HCT116 (cell line): ENCODE data around the gene SCAI.

ENCODE experiments used
- ATF3 ChIP-seq: IDR thresholded peaks from 2 replicates; pipeline ENCODE4 v1.6.1; 2012
- CTCF ChIP-seq, 3 experiments: fragments of 200-600 bp in 1 of 3; sonication (generic) in 1 of 3; IDR thresholded peaks in 2 of 3; conservative IDR thresholded peaks in 1 of 3; 2 replicates each; pipeline ENCODE4 v1.5.1; 2012 to 2017; ENCODE audit warnings: low read depth in 2 of 3, low read length in 2 of 3, antibody characterized with exemption in 1 of 3, borderline replicate concordance in 1 of 3, control low read depth in 1 of 3, mild to moderate bottlenecking in 1 of 3, mixed read lengths in 1 of 3, mixed run types in 1 of 3, moderate library complexity in 1 of 3; ENCODE audit not compliant: insufficient read depth in 1 of 3
- EGR1 ChIP-seq: IDR thresholded peaks from 2 replicates; pipeline ENCODE4 v1.6.1; 2012; ENCODE audit warnings: low read depth
- MAX ChIP-seq: IDR thresholded peaks from 2 replicates; pipeline ENCODE4 v1.6.1; 2012
- POLR2A ChIP-seq: IDR thresholded peaks from 2 replicates; pipeline ENCODE4 v1.7.0; 2011; ENCODE audit warnings: borderline replicate concordance; ENCODE audit not compliant: insufficient read depth, insufficient read length; ENCODE audit errors: extremely low read depth
- POLR2AphosphoS5 ChIP-seq: IDR thresholded peaks from 2 replicates; pipeline ENCODE4 v1.6.1; 2011; ENCODE audit warnings: mild to moderate bottlenecking, low read depth, low read length, moderate library complexity
- REST ChIP-seq: IDR thresholded peaks from 2 replicates; pipeline ENCODE4 v1.6.1; 2012; ENCODE audit warnings: low read depth
- SIN3A ChIP-seq: IDR thresholded peaks from 2 replicates; pipeline ENCODE4 v1.6.1; 2012; ENCODE audit warnings: low read depth
- SRF ChIP-seq: IDR thresholded peaks from 2 replicates; pipeline ENCODE4 v1.6.1; 2012; ENCODE audit warnings: low read depth
- TCF7L2 ChIP-seq: IDR thresholded peaks from 2 replicates; pipeline ENCODE4 v1.7.0; 2011; ENCODE audit warnings: borderline replicate concordance, inconsistent platforms; ENCODE audit not compliant: insufficient read depth, insufficient read length; ENCODE audit errors: extremely low read depth
- ZFX ChIP-seq: fragments of 450-650 bp; IDR thresholded peaks from 2 replicates; pipeline ENCODE4 v1.6.1; 2017

- TF ChIP-seq CTCF (IDR thresholded peaks at IDR 0.05 in 2 of 3, conservative IDR thresholded peaks at IDR 0.05 in 1 of 3; ENCODE audit: borderline replicate concordance in 1 of 3, insufficient read depth in 1 of 3, low read depth in 2 of 3, low read length in 2 of 3): no peak
- TF ChIP-seq TCF7L2: no peak
- no peak for TF ChIP-seq SIN3A
- no peak for TF ChIP-seq POLR2A
- TF ChIP-seq EGR1: no peak
- no peak for TF ChIP-seq SRF
- TF ChIP-seq ATF3: no peak
- TF ChIP-seq ZFX: no peak
- TF ChIP-seq MAX: no peak
- TF ChIP-seq REST: no peak
- TF ChIP-seq POLR2AphosphoS5: no peak
Measured at GRCh38 chr9:124969401-124969800, 173.9 kb downstream of the SCAI start.
